ENCODE measurements around the gene PATJ.
"Not testable (repeated sequence)": the region's sequence is repeated elsewhere in the genome, so short reads cannot be mapped to it uniquely, and the experiment has no call there.

GRCh38 chr1:61730679-61731078, 11.6 kb upstream of the PATJ start:
- not testable (repeated sequence) for TF ChIP-seq CTCF (tag by site-specific recombination; IDR thresholded peaks at IDR 0.05); ZBTB8A (tag by site-specific recombination; IDR thresholded peaks at IDR 0.05); PATZ1 (tag by site-specific recombination; IDR thresholded peaks at IDR 0.05); ZNF701 (tag by site-specific recombination; IDR thresholded peaks at IDR 0.05); HOXA7 (CRISPR knock-in tag; IDR thresholded peaks at IDR 0.05; ENCODE audit: borderline replicate concordance)
- TF ChIP-seq, protein P1, sequence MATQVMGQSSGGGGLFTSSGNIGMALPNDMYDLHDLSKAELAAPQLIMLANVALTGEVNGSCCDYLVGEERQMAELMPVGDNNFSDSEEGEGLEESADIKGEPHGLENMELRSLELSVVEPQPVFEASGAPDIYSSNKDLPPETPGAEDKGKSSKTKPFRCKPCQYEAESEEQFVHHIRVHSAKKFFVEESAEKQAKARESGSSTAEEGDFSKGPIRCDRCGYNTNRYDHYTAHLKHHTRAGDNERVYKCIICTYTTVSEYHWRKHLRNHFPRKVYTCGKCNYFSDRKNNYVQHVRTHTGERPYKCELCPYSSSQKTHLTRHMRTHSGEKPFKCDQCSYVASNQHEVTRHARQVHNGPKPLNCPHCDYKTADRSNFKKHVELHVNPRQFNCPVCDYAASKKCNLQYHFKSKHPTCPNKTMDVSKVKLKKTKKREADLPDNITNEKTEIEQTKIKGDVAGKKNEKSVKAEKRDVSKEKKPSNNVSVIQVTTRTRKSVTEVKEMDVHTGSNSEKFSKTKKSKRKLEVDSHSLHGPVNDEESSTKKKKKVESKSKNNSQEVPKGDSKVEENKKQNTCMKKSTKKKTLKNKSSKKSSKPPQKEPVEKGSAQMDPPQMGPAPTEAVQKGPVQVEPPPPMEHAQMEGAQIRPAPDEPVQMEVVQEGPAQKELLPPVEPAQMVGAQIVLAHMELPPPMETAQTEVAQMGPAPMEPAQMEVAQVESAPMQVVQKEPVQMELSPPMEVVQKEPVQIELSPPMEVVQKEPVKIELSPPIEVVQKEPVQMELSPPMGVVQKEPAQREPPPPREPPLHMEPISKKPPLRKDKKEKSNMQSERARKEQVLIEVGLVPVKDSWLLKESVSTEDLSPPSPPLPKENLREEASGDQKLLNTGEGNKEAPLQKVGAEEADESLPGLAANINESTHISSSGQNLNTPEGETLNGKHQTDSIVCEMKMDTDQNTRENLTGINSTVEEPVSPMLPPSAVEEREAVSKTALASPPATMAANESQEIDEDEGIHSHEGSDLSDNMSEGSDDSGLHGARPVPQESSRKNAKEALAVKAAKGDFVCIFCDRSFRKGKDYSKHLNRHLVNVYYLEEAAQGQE (tag by site-specific recombination; IDR thresholded peaks at IDR 0.05): not testable (repeated sequence)
